GM12872 (cell line): ENCODE data around the gene KCTD2.

ENCODE experiments used
- TF ChIP-seq, protein P1 (sequence below): IDR thresholded peaks from 3 replicates; pipeline ENCODE4 v1.5.1; 2011; ENCODE audit warnings: low read depth, mild to moderate bottlenecking, low read length, moderate library complexity; ENCODE audit not compliant: insufficient read depth

The KCTD2 gene

DNA sequence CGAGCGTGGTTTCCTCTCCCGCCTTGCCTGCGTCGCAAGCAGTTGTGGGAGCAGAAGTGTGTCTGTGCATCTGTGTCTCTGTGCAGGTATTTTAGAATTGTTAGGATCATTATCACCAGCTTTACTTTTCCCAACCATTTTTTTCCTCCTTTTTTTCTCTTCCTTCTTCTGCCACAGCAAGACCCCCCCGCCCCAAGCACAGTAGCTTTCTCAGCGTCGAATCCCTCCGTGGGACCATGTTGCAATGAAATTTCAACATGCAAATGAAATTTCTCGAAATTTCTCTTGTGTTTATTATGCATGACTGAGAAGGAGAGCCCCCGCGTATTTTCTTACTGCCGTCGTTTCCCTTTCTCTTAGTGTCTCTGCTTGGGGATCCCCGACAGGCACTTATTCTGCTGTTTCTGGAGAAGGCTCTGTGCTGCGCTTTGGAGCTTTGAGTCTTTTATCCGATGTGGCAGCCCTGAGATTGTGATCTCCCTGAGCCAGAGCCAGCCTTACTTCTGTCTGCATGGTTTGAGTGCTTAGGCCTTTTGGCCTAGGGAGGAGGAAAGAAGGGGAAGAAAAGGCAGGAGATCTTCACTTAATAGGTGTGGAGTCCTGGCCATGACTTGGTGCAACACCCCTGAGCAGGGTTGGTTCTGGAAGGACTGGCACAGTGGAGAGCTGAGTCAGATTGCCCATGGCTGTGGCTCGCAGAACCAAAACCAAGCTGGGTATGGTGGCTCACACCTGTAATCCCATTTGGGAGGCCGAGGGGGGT lies 67.7 kb downstream of the KCTD2 start:
- TF ChIP-seq, protein P1, sequence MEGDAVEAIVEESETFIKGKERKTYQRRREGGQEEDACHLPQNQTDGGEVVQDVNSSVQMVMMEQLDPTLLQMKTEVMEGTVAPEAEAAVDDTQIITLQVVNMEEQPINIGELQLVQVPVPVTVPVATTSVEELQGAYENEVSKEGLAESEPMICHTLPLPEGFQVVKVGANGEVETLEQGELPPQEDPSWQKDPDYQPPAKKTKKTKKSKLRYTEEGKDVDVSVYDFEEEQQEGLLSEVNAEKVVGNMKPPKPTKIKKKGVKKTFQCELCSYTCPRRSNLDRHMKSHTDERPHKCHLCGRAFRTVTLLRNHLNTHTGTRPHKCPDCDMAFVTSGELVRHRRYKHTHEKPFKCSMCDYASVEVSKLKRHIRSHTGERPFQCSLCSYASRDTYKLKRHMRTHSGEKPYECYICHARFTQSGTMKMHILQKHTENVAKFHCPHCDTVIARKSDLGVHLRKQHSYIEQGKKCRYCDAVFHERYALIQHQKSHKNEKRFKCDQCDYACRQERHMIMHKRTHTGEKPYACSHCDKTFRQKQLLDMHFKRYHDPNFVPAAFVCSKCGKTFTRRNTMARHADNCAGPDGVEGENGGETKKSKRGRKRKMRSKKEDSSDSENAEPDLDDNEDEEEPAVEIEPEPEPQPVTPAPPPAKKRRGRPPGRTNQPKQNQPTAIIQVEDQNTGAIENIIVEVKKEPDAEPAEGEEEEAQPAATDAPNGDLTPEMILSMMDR: no peak
